H9 (cell line): ENCODE results near the gene PLXNA2. TPM values are rescaled to one million over a fixed set of nuclear protein-coding genes. Genes with fewer than 3 reads are reported as not detected.

Experiments
- DNase-seq: peaks from one replicate; pipeline ENCODE4 v3.0.0-alpha.2; 2017
- H2AFZ ChIP-seq: one replicate; pipeline ENCODE4 v1.6.1; 2013; ENCODE audit warnings: mild to moderate bottlenecking, low read length, control low read depth, moderate library complexity
- H2AK5ac ChIP-seq: 2 replicates; pipeline ENCODE4 v1.6.1; 2013; ENCODE audit warnings: low read length, control low read depth, mixed read lengths; ENCODE audit not compliant: insufficient read length
- H2BK120ac ChIP-seq: one replicate; pipeline ENCODE4 v1.6.1; 2013; ENCODE audit warnings: low read depth, mild to moderate bottlenecking, low read length, control low read depth, inconsistent platforms; ENCODE audit not compliant: poor library complexity, severe bottlenecking
- H2BK12ac ChIP-seq: 2 replicates; pipeline ENCODE4 v1.6.1; 2013; ENCODE audit warnings: low read length, control low read depth, mixed read lengths, low read depth; ENCODE audit not compliant: insufficient read length
- H2BK15ac ChIP-seq: 2 replicates; pipeline ENCODE4 v1.6.1; 2013; ENCODE audit warnings: low read depth, low read length, control low read depth
- H2BK20ac ChIP-seq: one replicate; pipeline ENCODE4 v1.6.1; 2013; ENCODE audit warnings: low read depth, mild to moderate bottlenecking, low read length, control low read depth, inconsistent platforms; ENCODE audit not compliant: poor library complexity, severe bottlenecking
- H2BK5ac ChIP-seq: 2 replicates; pipeline ENCODE4 v1.6.1; 2013; ENCODE audit warnings: low read length, control low read depth, mixed read lengths; ENCODE audit not compliant: insufficient read length
- H3K14ac ChIP-seq: 2 replicates; pipeline ENCODE4 v1.6.1; 2013; ENCODE audit warnings: low read length, control low read depth; ENCODE audit not compliant: insufficient read depth
- H3K18ac ChIP-seq: 2 replicates; pipeline ENCODE4 v1.6.1; 2013; ENCODE audit warnings: low read depth, mild to moderate bottlenecking, mixed read lengths, low read length, control low read depth; ENCODE audit not compliant: insufficient read length
- H3K23ac ChIP-seq: 2 replicates; pipeline ENCODE4 v1.6.1; 2013; ENCODE audit warnings: low read length, control low read depth, mixed read lengths, low read depth; ENCODE audit not compliant: insufficient read length
- H3K23me2 ChIP-seq: 2 replicates; pipeline ENCODE4 v1.6.1; 2013; ENCODE audit warnings: low read depth, mild to moderate bottlenecking, mixed read lengths, low read length, control low read depth; ENCODE audit not compliant: insufficient read length, poor library complexity, severe bottlenecking
- H3K27ac ChIP-seq: 2 replicates; pipeline ENCODE4 v1.5.1; 2013; ENCODE audit warnings: low read length, control low read depth, mixed read lengths, low read depth; ENCODE audit not compliant: insufficient read length
- H3K27me3 ChIP-seq: 2 replicates; pipeline ENCODE4 v1.6.1; 2013; ENCODE audit warnings: low read length, control low read depth, inconsistent platforms; ENCODE audit not compliant: insufficient read depth
- H3K4ac ChIP-seq: 2 replicates; pipeline ENCODE4 v1.6.1; 2013; ENCODE audit warnings: low read depth, mild to moderate bottlenecking, control low read depth, inconsistent platforms, low read length, moderate library complexity
- H3K4me1 ChIP-seq: 2 replicates; pipeline ENCODE4 v1.6.1; 2013; ENCODE audit warnings: low read length, control low read depth, inconsistent platforms; ENCODE audit not compliant: insufficient read depth
- H3K4me2 ChIP-seq: 2 replicates; pipeline ENCODE4 v1.6.1; 2013; ENCODE audit warnings: low read length, control low read depth, mixed read lengths; ENCODE audit not compliant: insufficient read length, insufficient read depth
- H3K56ac ChIP-seq: 2 replicates; pipeline ENCODE4 v1.6.1; 2013; ENCODE audit warnings: low read depth, mild to moderate bottlenecking, mixed read lengths, low read length, control low read depth; ENCODE audit not compliant: insufficient read length
- H3K79me1 ChIP-seq: 2 replicates; pipeline ENCODE4 v1.6.1; 2013; ENCODE audit warnings: low read depth, mild to moderate bottlenecking, moderate library complexity, low read length, control low read depth, inconsistent platforms; ENCODE audit not compliant: insufficient read depth, poor library complexity, severe bottlenecking
- H3K79me2 ChIP-seq: 2 replicates; pipeline ENCODE4 v1.6.1; 2013; ENCODE audit warnings: low read length, control low read depth, inconsistent platforms; ENCODE audit not compliant: insufficient read depth
- H3K9ac ChIP-seq: 2 replicates; pipeline ENCODE4 v1.6.1; 2013; ENCODE audit warnings: low read length, control low read depth, mixed read lengths; ENCODE audit not compliant: insufficient read length; ENCODE audit errors: extremely low read depth
- H3K9me3 ChIP-seq: one replicate; pipeline ENCODE4 v1.6.1; 2013; ENCODE audit warnings: low read depth, low read length, inconsistent platforms; ENCODE audit not compliant: control insufficient read depth
- H3T11ph ChIP-seq: one replicate; pipeline ENCODE4 v1.6.1; 2013; ENCODE audit warnings: mild to moderate bottlenecking, low read length, control low read depth, inconsistent platforms
- H4K20me1 ChIP-seq: one replicate; pipeline ENCODE4 v1.6.1; 2013; ENCODE audit not compliant: control insufficient read depth, insufficient read length, insufficient read depth
- H4K5ac ChIP-seq: 2 replicates; pipeline ENCODE4 v1.6.1; 2013; ENCODE audit warnings: low read depth, mild to moderate bottlenecking, mixed read lengths, low read length, control low read depth; ENCODE audit not compliant: insufficient read length
- H4K8ac ChIP-seq: replicated peaks from 2 replicates; pipeline ENCODE4 v1.6.1; 2013; ENCODE audit warnings: low read length, control low read depth, mixed read lengths, low read depth; ENCODE audit not compliant: insufficient read length
- H4K91ac ChIP-seq: 2 replicates; pipeline ENCODE4 v1.6.1; 2013; ENCODE audit warnings: low read depth, mild to moderate bottlenecking, moderate library complexity, mixed read lengths, low read length, control low read depth; ENCODE audit not compliant: insufficient read length
- H3K27ac Mint-ChIP-seq, 3 experiments: 2 replicates in 2 of 3; 3 replicates in 1 of 3; pipeline ENCODE4 v1.8.0; 2020 to 2021; ENCODE audit warnings: mixed read lengths in 3 of 3, mild to moderate bottlenecking in 1 of 3, moderate library complexity in 1 of 3
- H3K27me3 Mint-ChIP-seq: 2 replicates; pipeline ENCODE4 v1.8.0; 2021; ENCODE audit warnings: low read depth, mild to moderate bottlenecking, moderate library complexity, mixed read lengths
- H3K36me3 Mint-ChIP-seq, 3 experiments: 2 replicates in 2 of 3; 3 replicates in 1 of 3; pipeline ENCODE4 v1.8.0; 2020 to 2021; ENCODE audit warnings: low read depth in 3 of 3, mixed read lengths in 3 of 3; ENCODE audit not compliant: insufficient read depth in 1 of 3
- H3K4me1 Mint-ChIP-seq, 2 experiments: 2 replicates each; pipeline ENCODE4 v1.8.0; 2020; ENCODE audit warnings: mixed read lengths in 2 of 2
- H3K4me3 Mint-ChIP-seq, 2 experiments: 2 replicates in 1 of 2; 3 replicates in 1 of 2; pipeline ENCODE4 v1.8.0; 2020 to 2021; ENCODE audit warnings: mild to moderate bottlenecking in 2 of 2, mixed read lengths in 2 of 2, moderate library complexity in 1 of 2
- H3K9me3 Mint-ChIP-seq, 2 experiments: 2 replicates in 1 of 2; 3 replicates in 1 of 2; pipeline ENCODE4 v1.8.0; 2020; ENCODE audit warnings: mild to moderate bottlenecking in 2 of 2, mixed read lengths in 2 of 2, moderate library complexity in 1 of 2
- CTCF ChIP-seq: fragments of 200-600 bp; sonication (generic); conservative IDR thresholded peaks from 3 replicates; pipeline ENCODE4 v1.8.0; 2021; ENCODE audit warnings: antibody characterized with exemption, mild to moderate bottlenecking
- WGBS: extraction: QIAGEN DNeasy Blood & Tissue Kit; methylation state at CpG from one replicate; pipeline ENCODE4 v1.1.7; 2013; ENCODE audit warnings: missing lambda C conversion rate, low lambda C conversion rate, mixed read lengths; ENCODE audit not compliant: insufficient read length; ENCODE audit errors: extremely low coverage; 5-methylcytosine and 5-hydroxymethylcytosine counted together
- total RNA-seq: library from RNA; stranded (reverse); gene quantifications from 2 replicates; pipeline ENCODE4 v1.2.1, GENCODE V29; 2021

The PLXNA2 gene
- total RNA-seq, 1 experiment from 2014 or later: 0.57 TPM

- Histone ChIP-seq H2BK15ac (no peak overlapping the region), H4K20me1 (no peaks in the 10 kb centered on the region), H3K9me3 (no peaks in the 10 kb centered on the region), H2BK5ac (no peak overlapping the region), H2BK120ac (no peak overlapping the region), H3K56ac (no peak overlapping the region), H3K79me1 (no peaks in the 10 kb centered on the region), H3K4ac (no peak overlapping the region), H3K23me2 (no peaks in the 10 kb centered on the region), H3K23ac (no peak overlapping the region), H2AFZ (no peak overlapping the region), H2BK20ac (no peak overlapping the region), H2AK5ac (no peak overlapping the region), H3T11ph (no peak overlapping the region), H3K4me1 (peaks cover 5% of the 10 kb centered on the region; the same call in 1 of the 2 replicates), H3K9ac (no peak overlapping the region), H3K18ac (no peak overlapping the region), H4K5ac (no peak overlapping the region), H3K27me3 (no peaks in the 10 kb centered on the region), H3K79me2 (no peaks in the 10 kb centered on the region), H3K27ac (no peak overlapping the region), H3K14ac (no peak overlapping the region), H2BK12ac (no peak overlapping the region), H4K91ac (no peak overlapping the region), H4K8ac (no peak overlapping the region), H3K4me2 (no peak overlapping the region)
- no peak overlapping the region; a peak in 1 of 7 replicates for H3K27ac Mint-ChIP-seq
- H3K9me3 Mint-ChIP-seq: no peaks in the 10 kb centered on the region
- no peak overlapping the region for H3K4me3 Mint-ChIP-seq
- peaks cover 6 to 7% of the 10 kb centered on the region in 2 experiments for H3K4me1 Mint-ChIP-seq
- WGBS: no CpG with 5 or more reads among the region's 5 CpGs
- DNase-seq: no peak
- H3K36me3 Mint-ChIP-seq: no peaks in the 10 kb centered on the region
- TF ChIP-seq CTCF: no peak
- H3K27me3 Mint-ChIP-seq: no peaks in the 10 kb centered on the region; the same call in 1 of the 2 replicates
These were observed 125.9 kb downstream of the PLXNA2 start for GRCh38 chr1:208118306-208118705.
